MV-4-11 (cell line): ENCODE data around the gene XPO6.
"Not testable (repeated sequence)": the region's sequence is repeated elsewhere in the genome, so short reads cannot be mapped to it uniquely, and the experiment has no call there.

Experiments
- DNase-seq: peaks from one replicate; lab custom pipeline; 2025; lab: John Stamatoyannopoulos, UW

Gene XPO6

GRCh38 chr16:28211758-28212531 lies at the start of gene XPO6:
XPO6 (minus strand) TSS chr16:28211965; CDS start chr16:28211368, 597 bp downstream.
- peak; percentile 87 for DNase-seq

- no peak for DNase-seq
These were observed 48.4 kb upstream of the XPO6 start for GRCh38 chr16:28260193-28260592.

- DNase-seq, result no peak
These were observed 48.0 kb upstream of the XPO6 start for GRCh38 chr16:28259781-28260150.

DNA sequence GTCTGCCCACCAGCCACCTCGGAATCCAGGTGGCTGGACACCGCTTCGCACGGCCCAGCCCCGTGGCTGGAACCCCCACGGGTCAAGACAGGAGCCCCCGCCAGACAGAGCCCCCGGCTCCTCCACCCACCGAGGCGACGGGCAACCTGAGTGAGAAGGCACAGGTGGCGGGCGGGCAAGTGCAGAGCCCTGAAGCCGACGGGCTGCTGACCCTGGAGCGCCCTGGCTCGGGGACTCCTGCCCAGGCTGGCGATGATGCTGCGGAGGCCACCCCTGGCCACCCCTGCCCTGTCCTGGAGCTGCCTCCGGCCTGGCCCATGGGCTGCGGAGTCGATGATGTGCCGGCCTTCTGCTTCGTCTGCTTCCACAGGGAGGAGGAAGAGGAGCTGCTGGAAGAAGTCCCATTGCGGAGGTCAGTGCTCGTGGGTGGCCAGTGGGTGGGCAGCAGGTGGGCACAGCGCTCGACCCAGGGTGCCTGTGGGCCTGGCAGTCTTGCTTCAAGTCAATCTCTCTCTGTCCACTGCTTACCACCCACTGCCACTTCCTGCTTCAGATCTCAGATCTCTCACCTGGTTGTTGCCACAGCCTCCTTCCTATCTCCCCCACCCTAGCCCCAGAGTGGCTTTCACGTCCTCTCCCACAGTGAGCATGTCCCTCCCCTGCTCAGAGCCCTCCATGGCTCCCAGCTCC lies 47.5 kb upstream of the XPO6 start:
- no peak for DNase-seq

GRCh38 chr16:28258567-28258966 lies 46.8 kb upstream of the XPO6 start:
- DNase-seq, result no peak

DNA sequence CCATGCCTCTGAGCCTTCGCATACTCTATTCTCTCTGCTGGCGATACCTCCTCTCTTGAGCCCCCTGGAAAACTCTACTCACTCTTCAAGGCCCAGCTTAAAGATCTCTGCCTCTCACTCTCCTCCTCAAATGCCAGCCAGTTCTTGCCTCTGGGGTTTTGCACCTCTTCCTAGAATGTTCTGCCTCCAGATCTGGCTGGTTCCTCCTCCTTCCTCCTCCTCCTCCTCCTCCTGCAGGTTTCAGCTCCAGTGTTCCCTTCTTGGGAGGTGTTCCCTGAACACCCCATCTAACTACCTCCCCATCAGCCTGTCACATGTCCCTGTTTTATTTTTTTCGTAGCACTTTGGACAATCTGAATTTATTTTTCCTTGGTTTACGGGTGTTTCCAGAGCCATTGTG lies 45.5 kb upstream of the XPO6 start:
- DNase-seq, result no peak

DNA sequence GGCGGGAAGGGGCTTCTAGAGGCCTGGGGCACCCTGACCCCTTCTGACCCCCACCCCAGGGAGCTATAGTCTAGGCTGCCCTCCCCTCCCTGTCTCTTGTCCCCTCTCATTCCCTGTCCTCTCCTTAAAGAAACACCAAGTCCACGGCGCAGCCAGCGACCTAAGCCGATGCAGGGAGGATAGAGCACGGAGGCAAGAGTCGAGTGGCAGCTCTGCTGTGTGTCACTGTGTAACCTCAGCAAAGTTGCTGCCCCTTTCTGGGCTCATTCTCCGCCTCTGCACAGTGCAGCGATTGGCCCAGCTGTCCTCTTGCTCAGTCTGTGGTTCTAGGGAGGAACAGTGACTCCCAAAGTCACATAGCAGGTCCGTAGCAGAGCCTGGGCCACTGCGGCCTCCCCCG lies 44.1 kb upstream of the XPO6 start:
- DNase-seq, result no peak

DNA sequence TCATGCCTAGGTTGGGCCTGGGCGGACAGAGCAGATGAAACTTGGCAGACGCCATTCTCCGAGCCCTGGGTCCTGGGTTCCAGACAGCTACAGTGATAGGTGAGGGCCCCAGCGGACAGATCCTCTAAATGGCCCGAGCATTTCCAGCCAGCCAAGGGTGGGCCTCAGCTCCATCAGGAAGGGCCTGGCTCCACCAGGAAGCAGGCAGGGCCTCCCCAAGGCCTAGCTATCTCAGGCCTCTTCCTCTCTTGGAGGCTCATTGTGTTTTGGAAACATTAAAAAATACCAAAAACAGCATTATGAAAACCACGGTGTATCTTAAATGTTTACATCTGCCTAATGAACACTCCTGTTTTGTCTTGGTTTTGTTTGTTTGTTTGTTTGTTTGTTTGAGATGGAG lies 42.4 kb upstream of the XPO6 start:
- DNase-seq, result no peak

GRCh38 chr16:28250999-28251398 lies 39.2 kb upstream of the XPO6 start:
- no peak for DNase-seq

DNA sequence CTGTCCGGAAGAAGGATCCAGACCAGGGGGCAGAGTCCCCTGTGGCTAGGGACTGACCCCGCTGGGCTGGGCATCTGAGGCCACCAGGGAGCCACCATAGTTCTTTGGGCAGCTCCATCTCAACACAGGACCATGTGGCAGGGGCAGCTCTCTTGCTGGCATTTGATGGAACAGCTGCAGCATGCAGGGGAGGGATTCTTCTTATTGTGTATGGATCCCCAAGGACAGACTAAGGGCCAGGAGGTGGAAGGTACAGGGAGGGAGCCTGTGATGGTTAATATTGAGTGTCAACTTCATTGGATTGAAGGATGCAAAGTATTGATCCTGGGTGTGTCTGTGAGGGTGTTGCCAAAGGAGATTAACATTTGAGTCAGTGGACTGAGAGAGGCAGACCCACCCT lies 37.7 kb upstream of the XPO6 start:
- DNase-seq, result not testable (repeated sequence)

DNA sequence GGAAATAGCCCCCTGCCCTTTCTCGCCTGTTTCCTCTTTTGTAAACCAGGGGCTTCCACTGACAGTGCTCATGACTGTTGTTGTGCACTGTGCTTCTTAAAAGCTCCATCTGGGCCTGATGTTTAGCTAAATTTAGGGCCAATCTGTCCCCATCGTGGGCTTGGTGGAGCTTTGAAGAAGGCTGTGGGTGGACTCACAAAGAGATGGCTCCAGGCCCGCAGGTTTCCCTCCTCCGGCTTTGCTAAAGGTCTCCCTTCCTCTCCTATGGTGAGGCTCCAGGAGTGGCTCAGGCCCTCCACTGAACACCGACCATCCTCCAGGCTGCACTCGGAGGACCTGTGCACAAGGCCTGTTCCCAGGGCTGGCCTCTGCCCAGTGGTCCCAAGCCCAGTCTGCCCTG lies 30.2 kb upstream of the XPO6 start:
- DNase-seq, result no peak

DNA sequence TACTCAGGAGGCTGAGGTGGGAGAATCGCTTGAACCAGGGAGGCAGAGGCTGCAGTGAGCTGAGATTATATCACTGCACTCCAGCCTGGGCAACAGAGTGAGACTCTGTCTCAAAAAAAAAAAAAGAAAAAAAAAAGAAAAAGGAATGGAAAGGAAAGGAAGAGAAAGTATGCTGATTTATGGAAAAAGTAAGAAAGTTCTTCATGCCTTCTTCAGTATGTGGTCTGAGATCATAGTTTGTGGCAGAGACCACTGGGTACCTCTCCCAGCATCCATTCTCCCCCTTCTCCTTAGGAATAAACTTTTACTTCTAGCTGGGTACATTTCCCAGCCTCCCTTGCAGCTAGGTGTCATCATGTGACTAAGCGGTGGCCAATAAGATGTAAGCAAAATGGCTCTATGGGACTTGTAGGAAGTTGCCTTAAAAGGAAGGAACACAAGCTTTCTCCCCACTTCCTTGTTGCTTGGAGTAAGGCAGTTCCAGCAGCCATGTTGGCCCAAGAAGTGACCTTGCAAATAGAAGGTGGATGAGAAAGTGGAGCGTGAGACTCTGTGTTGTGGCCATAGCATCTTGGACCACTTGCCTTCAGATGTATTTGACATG lies 26.1 kb upstream of the XPO6 start:
- peak; percentile 71 for DNase-seq

- no peak for DNase-seq
These were observed 20.0 kb upstream of the XPO6 start for GRCh38 chr16:28231763-28232162.

- not testable (repeated sequence) for DNase-seq
These were observed 12.1 kb upstream of the XPO6 start for GRCh38 chr16:28223909-28224308.

DNA sequence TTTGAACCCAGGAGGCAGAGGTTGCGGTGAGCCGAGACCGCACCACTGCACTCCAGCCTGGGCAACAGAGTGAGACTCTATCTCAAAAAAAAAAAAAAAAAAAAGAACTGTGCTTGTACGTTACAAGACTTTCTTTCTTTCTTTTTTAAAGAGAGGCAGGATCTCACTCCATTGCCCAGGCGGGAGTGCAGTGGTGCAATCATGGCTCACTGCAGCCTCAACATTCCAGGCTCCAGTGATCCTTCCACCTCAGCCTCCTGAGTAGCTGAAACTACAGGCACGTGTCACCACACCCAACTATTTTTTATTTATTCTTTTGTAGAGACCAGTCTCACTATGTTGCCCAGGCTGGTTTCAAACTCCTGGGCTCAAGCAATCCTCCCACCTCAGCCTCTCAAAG lies 8.0 kb upstream of the XPO6 start:
- DNase-seq, result not testable (repeated sequence)

DNA sequence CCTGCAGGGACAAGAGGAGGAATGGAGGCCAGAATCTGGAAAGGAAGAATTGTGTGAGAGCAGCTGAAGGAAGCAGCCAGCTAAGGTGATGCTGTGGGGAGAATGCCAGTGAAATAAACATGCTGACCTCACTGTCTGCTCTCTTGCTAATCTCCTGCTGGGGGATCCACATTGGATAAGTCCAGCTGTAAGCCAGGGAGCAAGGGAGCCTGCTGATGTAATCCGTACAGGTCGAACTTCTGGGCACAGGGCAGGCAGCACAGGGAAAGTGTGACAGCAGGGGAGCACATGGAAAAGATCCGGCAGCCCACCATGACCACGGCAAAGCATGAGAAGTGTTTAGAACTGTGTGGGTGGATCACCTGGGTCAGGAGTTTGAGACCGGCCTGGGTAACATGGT lies 7.5 kb upstream of the XPO6 start:
- no peak for DNase-seq

- peak; percentile 68 for DNase-seq
These were observed 6.3 kb upstream of the XPO6 start for GRCh38 chr16:28218109-28218508.

DNA sequence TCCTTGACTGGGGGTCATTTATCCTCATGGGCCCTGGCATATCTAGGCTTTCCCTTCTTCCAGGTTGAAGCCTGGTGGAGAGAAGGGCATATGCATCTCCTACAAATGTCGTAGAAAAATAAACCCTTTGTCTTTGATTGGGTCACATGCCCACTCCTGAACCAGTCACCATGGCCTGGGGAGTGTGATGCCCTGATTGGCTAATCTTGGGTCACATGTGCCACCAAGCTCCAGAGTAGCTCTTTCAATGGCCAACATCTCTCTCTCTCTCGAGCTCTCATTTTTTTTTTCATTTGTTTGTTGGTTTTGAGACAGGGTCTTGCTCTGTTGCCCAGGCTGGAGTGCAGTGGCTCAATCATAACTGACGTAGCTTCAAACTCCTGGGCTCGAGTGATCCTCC lies 5.6 kb upstream of the XPO6 start:
- DNase-seq, result no peak

DNA sequence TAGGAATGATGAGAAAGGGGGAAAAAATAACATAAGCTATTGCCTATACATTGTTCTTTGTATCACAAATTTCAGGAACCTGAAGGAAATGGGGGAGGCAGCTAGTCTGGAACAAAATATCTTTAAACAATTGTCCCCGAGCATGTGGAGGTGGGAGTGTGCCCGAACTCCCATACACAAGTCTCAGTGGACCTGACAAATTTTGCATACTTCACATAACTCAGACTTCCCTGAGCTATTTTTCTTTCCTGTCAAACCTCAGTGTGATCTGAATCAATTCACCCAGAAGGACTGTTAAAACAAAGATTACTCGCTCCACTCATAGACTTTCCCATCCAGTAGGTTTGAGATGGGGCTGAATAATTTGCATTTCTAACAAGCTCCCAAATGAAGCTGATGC lies 1.6 kb upstream of the XPO6 start:
- DNase-seq, result no peak

GRCh38 chr16:28212532-28212873 lies 738 bp upstream of the XPO6 start:
- DNase-seq, result no peak

GRCh38 chr16:28210979-28211588 lies 681 bp downstream of the XPO6 start:
- peak; percentile 55 for DNase-seq

DNA sequence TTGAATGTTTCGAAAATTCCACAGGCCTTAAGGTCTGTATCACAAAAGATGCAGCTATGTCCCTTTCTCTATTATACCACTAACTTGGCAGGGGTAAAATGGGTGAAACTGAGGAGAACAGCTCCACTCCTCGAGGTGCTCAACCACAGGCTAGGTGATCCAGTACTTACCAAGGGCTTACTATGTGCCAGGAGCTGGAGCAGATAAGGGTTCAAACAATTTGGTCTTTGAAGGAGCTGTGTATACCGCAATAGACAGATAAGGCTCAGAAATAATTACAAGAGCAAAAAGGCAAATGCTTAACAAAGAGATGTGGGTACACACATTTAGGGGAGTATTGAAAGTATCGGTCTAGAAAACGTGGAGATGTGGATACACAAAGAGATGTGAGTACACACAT lies 1.5 kb downstream of the XPO6 start:
- no peak for DNase-seq

DNA sequence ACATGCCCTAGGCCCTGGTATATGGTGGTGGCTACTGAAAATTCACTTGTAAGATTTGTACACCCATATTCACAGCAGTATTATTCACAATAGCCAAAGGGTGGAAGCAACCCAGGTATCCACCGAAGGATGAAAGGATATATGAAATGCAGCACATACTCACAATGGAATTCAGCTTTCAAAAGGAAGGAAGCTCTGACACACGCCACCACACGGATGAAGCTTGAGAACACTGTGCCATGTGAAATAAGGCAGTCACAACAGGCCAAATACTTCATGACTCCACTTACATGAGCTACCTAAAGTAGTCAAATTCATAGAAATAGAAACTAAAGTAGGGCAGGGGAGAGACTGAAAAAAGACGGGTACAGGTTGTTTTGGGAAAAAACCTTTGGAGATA lies 2.9 kb downstream of the XPO6 start:
- DNase-seq, result no peak
